ENCODE results near the gene NLGN2. TPM values are rescaled to one million over a fixed set of nuclear protein-coding genes. Genes with fewer than 3 reads are reported as not detected.

The NLGN2 gene
- polyA plus RNA-seq, 3 donors: 0.55 TPM; not detected in 2

- WGBS (ENCODE audit: insufficient coverage): 86% methylated on average over 11 of the region's 14 CpGs
- Histone ChIP-seq H3K4me3 (replicated peaks in 1 of 3; ENCODE audit: low read depth in 2 of 3, low read length in 3 of 3) (no peak overlapping the region), H3K9me3 (replicated peaks in 1 of 2; ENCODE audit: control insufficient read depth in 1 of 2, insufficient read depth in 1 of 2, low read length in 2 of 2) (no peaks in the 10 kb centered on the region), H3K27me3 (ENCODE audit: control insufficient read depth in 2 of 2, insufficient read depth in 2 of 2, low read length in 2 of 2) (no peaks in the 10 kb centered on the region), H2AFZ (ENCODE audit: insufficient read depth, low read depth, low read length, poor library complexity, severe bottlenecking) (no peak overlapping the region), H3K36me3 (replicated peaks in 1 of 2; ENCODE audit: control insufficient read depth in 1 of 2, insufficient read depth in 2 of 2, low read length in 2 of 2) (no peaks in the 10 kb centered on the region), H3K4me1 (ENCODE audit: control insufficient read depth in 1 of 2, insufficient read depth in 2 of 2, low read length in 2 of 2) (no peaks in the 10 kb centered on the region), H3K79me2 (ENCODE audit: insufficient read depth, low read length) (no peaks in the 10 kb centered on the region), H3K9ac (ENCODE audit: insufficient read depth, low read length, poor library complexity, severe bottlenecking) (no peak overlapping the region), H3K27ac (ENCODE audit: low read depth in 1 of 2, low read length in 2 of 2) (no peak overlapping the region), H3K4me2 (replicated peaks; ENCODE audit: extremely low read depth, low read length, poor library complexity, severe bottlenecking) (no peak overlapping the region), H4K20me1 (ENCODE audit: insufficient read depth, low read length) (no peaks in the 10 kb centered on the region)
- Mint-ChIP-seq H3K36me3 (no peaks in the 10 kb centered on the region), H3K27me3 (ENCODE audit: low read depth in 3 of 3) (peaks cover 4 to 18% (median 10%) of the 10 kb centered on the region in 3 donors), H3K4me3 (no peak overlapping the region), H3K9me3 (no peaks in the 10 kb centered on the region), H3K27ac (no peak overlapping the region), H3K4me1 (no peaks in the 10 kb centered on the region)
- TF ChIP-seq CTCF (IDR thresholded peaks at IDR 0.05): no peak
- intact Hi-C loops (cut with micrococcal nuclease): no loop called here
- DNase-seq: no peak
These were observed 7.2 kb downstream of the NLGN2 start for GRCh38 chr17:7414837-7415236.

- intact Hi-C loops (cut with micrococcal nuclease): no loop called here
- no peak overlapping the region for H3K4me3 Mint-ChIP-seq
- no peak overlapping the region for H3K27ac ChIP-seq (ENCODE audit: low read depth in 1 of 2, low read length in 2 of 2)
- TF ChIP-seq CTCF (IDR thresholded peaks at IDR 0.05): no peak
- H3K27me3 ChIP-seq (ENCODE audit: control insufficient read depth in 2 of 2, insufficient read depth in 2 of 2, low read length in 2 of 2): no peaks in the 10 kb centered on the region
- H4K20me1 ChIP-seq (ENCODE audit: insufficient read depth, low read length): no peaks in the 10 kb centered on the region
- DNase-seq: no peak
- no peaks in the 10 kb centered on the region for H3K4me1 Mint-ChIP-seq
- no peaks in the 10 kb centered on the region for H3K36me3 Mint-ChIP-seq
- H3K36me3 ChIP-seq (replicated peaks in 1 of 2; ENCODE audit: control insufficient read depth in 1 of 2, insufficient read depth in 2 of 2, low read length in 2 of 2): no peaks in the 10 kb centered on the region
- 94% methylated on average over 21 of the region's 23 CpGs for WGBS (ENCODE audit: insufficient coverage)
- peaks cover 1 to 14% (median 7%) of the 10 kb centered on the region in 3 donors for H3K27me3 Mint-ChIP-seq (ENCODE audit: low read depth in 3 of 3)
- no peak overlapping the region for H3K4me2 ChIP-seq (replicated peaks; ENCODE audit: extremely low read depth, low read length, poor library complexity, severe bottlenecking)
- H2AFZ ChIP-seq (ENCODE audit: insufficient read depth, low read depth, low read length, poor library complexity, severe bottlenecking): no peak overlapping the region
- no peak overlapping the region for H3K27ac Mint-ChIP-seq
- H3K4me3 ChIP-seq (replicated peaks in 1 of 3; ENCODE audit: low read depth in 2 of 3, low read length in 3 of 3): no peak overlapping the region
- H3K9me3 ChIP-seq (replicated peaks in 1 of 2; ENCODE audit: control insufficient read depth in 1 of 2, insufficient read depth in 1 of 2, low read length in 2 of 2): no peaks in the 10 kb centered on the region
- H3K79me2 ChIP-seq (ENCODE audit: insufficient read depth, low read length): no peaks in the 10 kb centered on the region
- no peaks in the 10 kb centered on the region for H3K9me3 Mint-ChIP-seq
- H3K4me1 ChIP-seq (ENCODE audit: control insufficient read depth in 1 of 2, insufficient read depth in 2 of 2, low read length in 2 of 2): no peaks in the 10 kb centered on the region
- H3K9ac ChIP-seq (ENCODE audit: insufficient read depth, low read length, poor library complexity, severe bottlenecking): no peak overlapping the region
These were observed 8.1 kb downstream of the NLGN2 start for GRCh38 chr17:7415784-7416183.
